ENCODE results near the gene MAP3K7. TPM values are rescaled to one million over a fixed set of nuclear protein-coding genes. Genes with fewer than 3 reads are reported as not detected.
A peak's percentile ranks its signal among the peaks of the same experiment; 100 is the strongest.

The MAP3K7 gene
- total RNA-seq, 1 donor from 2014 or later, result 91.9 TPM

GRCh38 chr6:90578894-90579549, 7.8 kb downstream of the MAP3K7 start:
- H2AFZ ChIP-seq (replicated peaks), result no peak overlapping the region
- H3K9ac ChIP-seq, result no peak overlapping the region
- H3K27me3 Mint-ChIP-seq (ENCODE audit: insufficient read depth, low read depth), result no peaks in the 10 kb centered on the region
- H3F3A ChIP-seq (ENCODE audit: low read depth), result peaks cover 14% of the 10 kb centered on the region
- TF ChIP-seq, protein P1, sequence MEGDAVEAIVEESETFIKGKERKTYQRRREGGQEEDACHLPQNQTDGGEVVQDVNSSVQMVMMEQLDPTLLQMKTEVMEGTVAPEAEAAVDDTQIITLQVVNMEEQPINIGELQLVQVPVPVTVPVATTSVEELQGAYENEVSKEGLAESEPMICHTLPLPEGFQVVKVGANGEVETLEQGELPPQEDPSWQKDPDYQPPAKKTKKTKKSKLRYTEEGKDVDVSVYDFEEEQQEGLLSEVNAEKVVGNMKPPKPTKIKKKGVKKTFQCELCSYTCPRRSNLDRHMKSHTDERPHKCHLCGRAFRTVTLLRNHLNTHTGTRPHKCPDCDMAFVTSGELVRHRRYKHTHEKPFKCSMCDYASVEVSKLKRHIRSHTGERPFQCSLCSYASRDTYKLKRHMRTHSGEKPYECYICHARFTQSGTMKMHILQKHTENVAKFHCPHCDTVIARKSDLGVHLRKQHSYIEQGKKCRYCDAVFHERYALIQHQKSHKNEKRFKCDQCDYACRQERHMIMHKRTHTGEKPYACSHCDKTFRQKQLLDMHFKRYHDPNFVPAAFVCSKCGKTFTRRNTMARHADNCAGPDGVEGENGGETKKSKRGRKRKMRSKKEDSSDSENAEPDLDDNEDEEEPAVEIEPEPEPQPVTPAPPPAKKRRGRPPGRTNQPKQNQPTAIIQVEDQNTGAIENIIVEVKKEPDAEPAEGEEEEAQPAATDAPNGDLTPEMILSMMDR (IDR thresholded peaks at IDR 0.05), result no peak
- no peak for TF ChIP-seq EZH2 (IDR thresholded peaks at IDR 0.05)
- TF ChIP-seq EZH2phosphoT487 (IDR thresholded peaks at IDR 0.05), result no peak
- DNase-seq (ENCODE audit: low spot score), result no peak
- no peak overlapping the region for H3K27ac Mint-ChIP-seq
- peaks cover 19% of the 10 kb centered on the region for H3K4me1 Mint-ChIP-seq
- peaks cover 8% of the 10 kb centered on the region for H3K4me1 ChIP-seq
- H3K9me3 ChIP-seq (ENCODE audit: low read depth), result no peaks in the 10 kb centered on the region
- no peaks in the 10 kb centered on the region for H3K9me3 Mint-ChIP-seq
- H4K20me1 ChIP-seq (ENCODE audit: low read depth), result peaks cover 92% of the 10 kb centered on the region
- no peak overlapping the region for H3K27ac ChIP-seq
- no peak overlapping the region for H3K4me3 ChIP-seq
- no peak overlapping the region for H3K4me2 ChIP-seq
- no peak overlapping the region for H3K4me3 Mint-ChIP-seq
- H3K27me3 ChIP-seq, result no peaks in the 10 kb centered on the region
- H3K36me3 ChIP-seq, result no peaks in the 10 kb centered on the region
- H3K36me3 Mint-ChIP-seq, result no peaks in the 10 kb centered on the region
- H3K79me2 ChIP-seq (ENCODE audit: low read depth), result peaks cover 90% of the 10 kb centered on the region

DNA sequence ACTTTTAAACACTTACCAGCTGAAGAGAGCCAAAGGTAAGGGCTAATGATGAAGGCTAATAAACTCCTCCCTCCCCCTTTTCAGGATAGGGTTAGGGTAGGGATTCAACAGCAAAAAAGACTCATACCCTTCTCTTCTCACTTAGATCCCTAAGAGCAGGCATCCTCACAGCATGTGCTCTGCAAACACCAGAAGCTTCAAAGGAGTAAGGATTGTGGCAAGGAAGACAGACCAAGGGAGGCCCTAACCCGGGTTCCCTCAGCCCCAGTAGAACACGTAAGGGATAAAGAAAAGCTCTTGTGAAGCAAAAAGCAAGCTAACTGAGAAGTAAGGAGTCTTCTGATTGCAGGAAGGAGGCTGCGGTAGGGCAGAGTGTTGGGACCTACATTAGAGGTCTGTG, 11.6 kb downstream of the MAP3K7 start:
- TF ChIP-seq EZH2 (IDR thresholded peaks at IDR 0.05), result no peak
- TF ChIP-seq, protein P1 (IDR thresholded peaks at IDR 0.05), result no peak
- no peak for TF ChIP-seq EZH2phosphoT487 (IDR thresholded peaks at IDR 0.05)
- peaks cover 75% of the 10 kb centered on the region for H4K20me1 ChIP-seq (ENCODE audit: low read depth)
- H3K27ac ChIP-seq, result no peak overlapping the region
- peak; percentile 23 for DNase-seq (ENCODE audit: low spot score)
- Mint-ChIP-seq H3K27ac (no peak overlapping the region), H3K9me3 (no peaks in the 10 kb centered on the region), H3K4me3 (no peak overlapping the region), H3K27me3 (ENCODE audit: insufficient read depth, low read depth) (peaks cover 4% of the 10 kb centered on the region), H3K36me3 (peaks cover 6% of the 10 kb centered on the region), H3K4me1 (peaks cover 3% of the 10 kb centered on the region)
- no peak overlapping the region for H3K4me3 ChIP-seq
- H3K27me3 ChIP-seq, result no peaks in the 10 kb centered on the region
- peaks cover 8% of the 10 kb centered on the region for H3K4me1 ChIP-seq
- H3K9me3 ChIP-seq (ENCODE audit: low read depth), result no peaks in the 10 kb centered on the region
- no peak overlapping the region for H2AFZ ChIP-seq (replicated peaks)
- H3F3A ChIP-seq (ENCODE audit: low read depth), result peaks cover 14% of the 10 kb centered on the region
- no peaks in the 10 kb centered on the region for H3K36me3 ChIP-seq
- H3K9ac ChIP-seq, result no peak overlapping the region
- peaks cover 84% of the 10 kb centered on the region for H3K79me2 ChIP-seq (ENCODE audit: low read depth)
- H3K4me2 ChIP-seq, result peak overlapping the region; percentile 43

DNA sequence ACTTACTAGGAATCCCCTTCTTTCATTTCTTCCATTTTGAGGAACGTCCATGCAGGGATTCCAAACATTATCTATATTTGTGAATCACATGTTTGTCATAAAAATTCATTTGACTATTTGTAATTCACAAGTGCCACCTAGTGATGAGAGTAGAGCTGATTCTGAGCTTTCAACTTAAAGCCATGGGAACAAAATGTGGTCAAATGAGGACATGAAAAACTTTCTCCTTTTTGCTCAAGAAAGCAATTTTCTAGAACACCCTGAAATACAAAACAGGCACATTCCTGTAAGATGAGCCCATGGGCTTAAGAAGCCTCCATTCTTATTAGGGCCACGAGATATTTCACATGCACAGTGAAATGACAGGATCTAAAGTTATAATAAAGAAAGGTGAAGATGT, 12.3 kb downstream of the MAP3K7 start:
- H3K9me3 Mint-ChIP-seq, result no peaks in the 10 kb centered on the region
- Histone ChIP-seq H3K27ac (no peak overlapping the region), H3K79me2 (ENCODE audit: low read depth) (peaks cover 79% of the 10 kb centered on the region), H3K4me1 (peaks cover 8% of the 10 kb centered on the region), H2AFZ (replicated peaks) (no peak overlapping the region), H3K36me3 (no peaks in the 10 kb centered on the region), H3K4me2 (no peak overlapping the region), H3K27me3 (no peaks in the 10 kb centered on the region), H4K20me1 (ENCODE audit: low read depth) (peaks cover 69% of the 10 kb centered on the region), H3F3A (ENCODE audit: low read depth) (peaks cover 14% of the 10 kb centered on the region), H3K9me3 (ENCODE audit: low read depth) (no peaks in the 10 kb centered on the region), H3K9ac (no peak overlapping the region), H3K4me3 (no peak overlapping the region)
- H3K27ac Mint-ChIP-seq, result no peak overlapping the region
- no peak for TF ChIP-seq EZH2 (IDR thresholded peaks at IDR 0.05)
- TF ChIP-seq, protein P1 (IDR thresholded peaks at IDR 0.05), result no peak
- no peak for TF ChIP-seq EZH2phosphoT487 (IDR thresholded peaks at IDR 0.05)
- no peak for DNase-seq (ENCODE audit: low spot score)
- H3K36me3 Mint-ChIP-seq, result peaks cover 8% of the 10 kb centered on the region
- no peak overlapping the region for H3K4me3 Mint-ChIP-seq
- H3K4me1 Mint-ChIP-seq, result peaks cover 3% of the 10 kb centered on the region
- H3K27me3 Mint-ChIP-seq (ENCODE audit: insufficient read depth, low read depth), result peaks cover 5% of the 10 kb centered on the region

All from neural progenitor cell (in vitro differentiated cells).